ENCODE results near the gene RUNX2.

The RUNX2 gene

DNA sequence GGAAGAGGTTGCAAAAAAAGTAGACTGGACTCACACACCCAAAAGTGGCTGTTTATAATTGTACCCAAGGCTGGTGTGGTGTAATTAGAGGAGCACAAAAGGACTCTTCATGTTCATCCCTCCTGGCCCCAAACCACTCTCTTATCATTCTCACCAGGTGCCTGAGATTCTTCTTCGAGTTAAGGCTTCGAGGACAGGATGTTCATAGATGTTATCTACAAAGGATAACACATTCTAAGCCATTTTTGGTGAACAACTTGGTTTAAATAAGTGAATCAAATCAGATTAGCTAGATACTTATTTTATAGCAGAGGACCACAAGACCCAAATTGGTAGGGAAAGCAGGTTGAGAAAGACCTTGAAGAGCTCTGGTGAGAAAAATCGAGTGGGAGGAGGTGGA lies 122.7 kb downstream of the RUNX2 start:
- Histone ChIP-seq H3K36me3 (ENCODE audit: control insufficient read depth, insufficient read depth, low read length) (no peaks in the 10 kb centered on the region), H3K4me3 (replicated peaks; ENCODE audit: low read depth, low read length) (no peak overlapping the region), H3K27me3 (replicated peaks; ENCODE audit: control insufficient read depth, insufficient read depth, low read length) (no peaks in the 10 kb centered on the region; the same call in none of the 2 replicates)
- no peak for DNase-seq (ENCODE audit: extremely low read depth, insufficient read length)
- TF ChIP-seq CTCF (IDR thresholded peaks at IDR 0.05; ENCODE audit: insufficient read depth, low read length, poor library complexity, severe bottlenecking): no peak

DNA sequence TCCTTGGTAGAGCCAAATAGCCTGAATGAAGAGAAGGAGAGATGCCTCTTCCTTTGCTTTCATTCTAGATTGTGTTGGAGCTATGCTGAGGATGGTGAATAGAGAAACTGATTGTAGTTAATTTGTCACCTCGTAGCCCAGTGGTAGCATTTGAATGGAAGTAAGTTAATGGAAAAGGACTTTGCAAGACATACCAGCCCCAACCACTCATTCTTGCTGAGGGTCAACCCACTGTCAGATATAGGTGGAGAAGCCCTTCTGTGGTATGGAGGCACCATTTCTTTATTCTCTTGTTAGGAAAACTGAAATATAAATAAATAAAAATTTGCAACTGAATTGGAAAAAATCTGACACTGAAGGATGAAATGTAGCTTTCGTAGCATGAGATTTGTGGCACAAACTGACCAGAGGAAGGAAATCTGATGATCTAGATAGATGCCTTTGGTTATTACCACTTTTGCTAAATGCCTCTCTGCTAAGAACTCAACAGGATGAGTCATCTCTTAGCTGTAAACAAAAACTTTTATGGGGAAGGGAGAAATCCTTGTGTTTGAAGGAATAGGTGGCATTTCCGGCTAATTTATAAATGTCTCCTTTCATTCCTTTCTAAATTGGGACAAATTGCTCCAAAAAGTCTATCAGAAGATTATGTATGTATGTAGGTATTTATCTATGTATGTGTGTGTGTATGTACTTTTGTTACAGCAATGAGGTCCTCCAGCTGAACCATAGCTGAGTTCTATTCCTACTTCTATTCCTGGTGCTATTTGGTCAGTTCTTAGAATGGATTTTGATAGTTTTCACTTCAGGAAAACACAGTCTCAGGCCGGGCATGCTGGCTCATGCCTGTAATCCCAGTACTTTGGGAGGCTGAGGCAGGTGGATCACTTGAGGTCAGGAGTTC lies 126.1 kb downstream of the RUNX2 start:
- Histone ChIP-seq H3K36me3 (ENCODE audit: control insufficient read depth, insufficient read depth, low read length) (no peaks in the 10 kb centered on the region), H3K27me3 (replicated peaks; ENCODE audit: control insufficient read depth, insufficient read depth, low read length) (no peaks in the 10 kb centered on the region; the same call in none of the 2 replicates), H3K4me3 (replicated peaks; ENCODE audit: low read depth, low read length) (no peak overlapping the region)
- no peak for DNase-seq (ENCODE audit: extremely low read depth, insufficient read length)
- TF ChIP-seq CTCF (IDR thresholded peaks at IDR 0.05; ENCODE audit: insufficient read depth, low read length, poor library complexity, severe bottlenecking): no peak

DNA sequence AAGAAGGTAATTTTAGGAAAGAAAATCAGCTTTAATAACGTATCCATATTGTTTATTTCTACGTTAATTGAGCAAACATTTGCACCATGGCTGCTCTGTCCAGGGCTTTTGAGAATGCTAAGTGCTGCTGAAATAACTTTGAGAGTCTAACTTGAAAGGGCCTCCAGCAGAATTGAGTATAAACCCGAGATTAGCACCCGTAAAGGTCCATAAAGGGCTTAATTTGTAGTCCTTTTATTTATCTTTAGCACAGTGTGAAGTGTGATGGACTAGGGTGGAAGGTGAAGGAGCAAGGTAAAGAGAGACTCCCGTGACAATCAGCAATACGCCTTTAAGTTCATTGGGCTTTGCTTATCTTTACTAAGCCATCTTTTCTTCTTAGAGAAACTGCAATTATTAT lies 127.3 kb downstream of the RUNX2 start:
- no peak for TF ChIP-seq CTCF (IDR thresholded peaks at IDR 0.05; ENCODE audit: insufficient read depth, low read length, poor library complexity, severe bottlenecking)
- Histone ChIP-seq H3K36me3 (ENCODE audit: control insufficient read depth, insufficient read depth, low read length) (no peaks in the 10 kb centered on the region), H3K4me3 (replicated peaks; ENCODE audit: low read depth, low read length) (no peak overlapping the region), H3K27me3 (replicated peaks; ENCODE audit: control insufficient read depth, insufficient read depth, low read length) (no peaks in the 10 kb centered on the region; the same call in 1 of the 2 replicates)
- no peak for DNase-seq (ENCODE audit: extremely low read depth, insufficient read length)

- H3K36me3 ChIP-seq (ENCODE audit: control insufficient read depth, insufficient read depth, low read length): no peaks in the 10 kb centered on the region
- no peaks in the 10 kb centered on the region; the same call in 1 of the 2 replicates for H3K27me3 ChIP-seq (replicated peaks; ENCODE audit: control insufficient read depth, insufficient read depth, low read length)
- no peak for DNase-seq (ENCODE audit: extremely low read depth, insufficient read length)
- H3K4me3 ChIP-seq (replicated peaks; ENCODE audit: low read depth, low read length): no peak overlapping the region
- TF ChIP-seq CTCF (IDR thresholded peaks at IDR 0.05; ENCODE audit: insufficient read depth, low read length, poor library complexity, severe bottlenecking): no peak
Measured at GRCh38 chr6:45457141-45457540, 129.0 kb downstream of the RUNX2 start.

DNA sequence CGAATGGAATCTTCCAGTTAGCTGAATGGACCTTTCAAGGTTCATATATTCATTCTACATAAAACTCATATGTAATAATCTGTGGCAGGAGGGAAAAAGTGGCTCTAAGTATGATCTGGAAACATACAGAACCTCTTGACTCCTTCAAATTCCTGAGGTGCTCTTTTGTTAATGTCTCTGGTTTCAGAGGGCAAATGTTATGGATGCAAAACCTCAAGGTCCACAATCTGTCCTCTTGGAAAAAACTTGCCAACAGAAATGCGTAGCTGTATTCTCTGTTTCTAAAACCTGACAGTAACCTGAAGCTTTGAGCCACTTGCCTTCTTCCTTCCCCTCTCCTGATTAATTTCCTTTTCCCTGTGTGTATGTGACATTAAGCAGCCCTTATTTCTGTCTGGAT lies 130.5 kb downstream of the RUNX2 start:
- Histone ChIP-seq H3K36me3 (ENCODE audit: control insufficient read depth, insufficient read depth, low read length) (no peaks in the 10 kb centered on the region), H3K27me3 (replicated peaks; ENCODE audit: control insufficient read depth, insufficient read depth, low read length) (no peaks in the 10 kb centered on the region), H3K4me3 (replicated peaks; ENCODE audit: low read depth, low read length) (no peak overlapping the region)
- TF ChIP-seq CTCF (IDR thresholded peaks at IDR 0.05; ENCODE audit: insufficient read depth, low read length, poor library complexity, severe bottlenecking): no peak
- no peak for DNase-seq (ENCODE audit: extremely low read depth, insufficient read length)
